Spleen (tissue), 11 donors: ENCODE results near the gene TTC9C. TPM values are rescaled to one million over a fixed set of nuclear protein-coding genes. Genes with fewer than 3 reads are reported as not detected.

ENCODE experiments used
- DNase-seq: peaks from one replicate; pipeline ENCODE4 v3.0.0-alpha.2; 2020
- H3K27ac ChIP-seq, 8 donors: fragments of 200-600 bp; sonication (generic) in 7 of 8; 1 replicate in 4 of 8; 2 replicates in 4 of 8; pipeline versions ENCODE4 v1.5.0 to v1.8.0; 2016 to 2021; ENCODE audit warnings: inconsistent platforms in 4 of 8, mild to moderate bottlenecking in 4 of 8, moderate library complexity in 1 of 8
- H3K27me3 ChIP-seq, 7 donors: fragments of 200-600 bp; sonication (generic) in 6 of 7; replicated peaks in 1 of 7; 1 replicate in 4 of 7; 2 replicates in 3 of 7; pipeline versions ENCODE4 v1.5.0 to v1.8.0; 2016 to 2021; ENCODE audit warnings: inconsistent platforms in 3 of 7, mild to moderate bottlenecking in 1 of 7
- H3K36me3 ChIP-seq, 6 donors: fragments of 200-600 bp; sonication (generic) in 5 of 6; 1 replicate in 4 of 6; 2 replicates in 2 of 6; pipeline versions ENCODE4 v1.5.0 to v1.8.0; 2016 to 2021; ENCODE audit warnings: inconsistent platforms in 2 of 6
- H3K4me1 ChIP-seq, 6 donors: fragments of 200-600 bp; sonication (generic) in 5 of 6; 1 replicate in 3 of 6; 2 replicates in 3 of 6; pipeline versions ENCODE4 v1.5.0 to v1.8.0; 2016 to 2021; ENCODE audit warnings: inconsistent platforms in 3 of 6
- H3K4me3 ChIP-seq, 8 donors: fragments of 200-600 bp; sonication (generic) in 7 of 8; 1 replicate in 4 of 8; 2 replicates in 4 of 8; pipeline versions ENCODE4 v1.5.0 to v1.8.0; 2016 to 2021; ENCODE audit warnings: inconsistent platforms in 4 of 8, mild to moderate bottlenecking in 4 of 8, moderate library complexity in 2 of 8
- H3K9me3 ChIP-seq, 8 donors: fragments of 200-600 bp; sonication (generic) in 7 of 8; 1 replicate in 4 of 8; 2 replicates in 4 of 8; pipeline versions ENCODE4 v1.5.0 to v1.8.0; 2016 to 2021; ENCODE audit warnings: inconsistent platforms in 4 of 8
- POLR2A ChIP-seq, 3 donors: fragments of 450-650 bp; IDR thresholded peaks; one replicate each; pipeline ENCODE4 v1.5.1; 2017; ENCODE audit warnings: antibody characterized with exemption in 3 of 3, mild to moderate bottlenecking in 1 of 3
- POLR2AphosphoS5 ChIP-seq, 3 donors: sonication (generic); formaldehyde crosslinking; IDR thresholded peaks; one replicate each; pipeline ENCODE4 v1.5.1; 2017; ENCODE audit warnings: antibody characterized with exemption in 3 of 3
- WGBS, 5 donors: extraction: QIAGEN DNeasy Blood & Tissue Kit in 3 of 5; methylation state at CpG; one replicate each; pipeline versions ENCODE4 v1.1.5 to v1.1.7; 2013 to 2018; 5-methylcytosine and 5-hydroxymethylcytosine counted together
- intact Hi-C: fragments of 100-400 bp; cut with DNase I; formaldehyde crosslinking; loops from one replicate; pipeline ENCODE4 v1.15.0; 2023; ENCODE audit warnings: low total_unique reads
- polyA plus RNA-seq, 3 donors: library from polyadenylated mRNA; stranded (reverse); fragments of 200-250 nt; gene quantifications; one replicate each; pipeline ENCODE4 v1.2.1, GENCODE V29; 2013
- total RNA-seq, 7 donors: library from RNA; depleted of rRNA in 3 of 7; stranded (reverse); fragments of >200 nt in 3 of 7; fragmentation: NEBNext Ultra II Directional in 4 of 7; extraction: Animal tissue kit (Norgen Biotek cat#: 25700) in 4 of 7; gene quantifications; one replicate each; pipeline versions ENCODE4 v1.1.0 to v1.2.1, GENCODE V29; 2016 to 2021
- TF ChIP-seq, protein P1 (sequence below), 11 experiments: fragments of 200-600 bp in 7 of 11; fragments of 450-650 bp in 4 of 11; sonication (generic) in 4 of 11; IDR thresholded peaks in 8 of 11; conservative IDR thresholded peaks in 3 of 11; 1 replicate in 7 of 11; 2 replicates in 4 of 11; pipeline versions ENCODE4 v1.4.0 to v1.8.0; 2016 to 2021; ENCODE audit warnings: antibody characterized with exemption in 11 of 11, inconsistent platforms in 4 of 11, mild to moderate bottlenecking in 1 of 11
- donor health status: healthy with polysubstance abuse.
- donor health status: DM: no; HTN: no; CAD: no; lungs with moderate emphysema.
- donor health status: DM: no; HTN: no; CAD: no.
- donor health status: Bipolar disorder and iron deficiency.
- donor health status: healthy.
- donor health status: DM: no; HTN: no; CAD: no.
- donor health status: DM: yes; HTN: yes; CAD: no.

The TTC9C gene
- total and polyA plus RNA-seq, 10 donors = 25.4 to 47.1 (median 30.9) TPM

DNA sequence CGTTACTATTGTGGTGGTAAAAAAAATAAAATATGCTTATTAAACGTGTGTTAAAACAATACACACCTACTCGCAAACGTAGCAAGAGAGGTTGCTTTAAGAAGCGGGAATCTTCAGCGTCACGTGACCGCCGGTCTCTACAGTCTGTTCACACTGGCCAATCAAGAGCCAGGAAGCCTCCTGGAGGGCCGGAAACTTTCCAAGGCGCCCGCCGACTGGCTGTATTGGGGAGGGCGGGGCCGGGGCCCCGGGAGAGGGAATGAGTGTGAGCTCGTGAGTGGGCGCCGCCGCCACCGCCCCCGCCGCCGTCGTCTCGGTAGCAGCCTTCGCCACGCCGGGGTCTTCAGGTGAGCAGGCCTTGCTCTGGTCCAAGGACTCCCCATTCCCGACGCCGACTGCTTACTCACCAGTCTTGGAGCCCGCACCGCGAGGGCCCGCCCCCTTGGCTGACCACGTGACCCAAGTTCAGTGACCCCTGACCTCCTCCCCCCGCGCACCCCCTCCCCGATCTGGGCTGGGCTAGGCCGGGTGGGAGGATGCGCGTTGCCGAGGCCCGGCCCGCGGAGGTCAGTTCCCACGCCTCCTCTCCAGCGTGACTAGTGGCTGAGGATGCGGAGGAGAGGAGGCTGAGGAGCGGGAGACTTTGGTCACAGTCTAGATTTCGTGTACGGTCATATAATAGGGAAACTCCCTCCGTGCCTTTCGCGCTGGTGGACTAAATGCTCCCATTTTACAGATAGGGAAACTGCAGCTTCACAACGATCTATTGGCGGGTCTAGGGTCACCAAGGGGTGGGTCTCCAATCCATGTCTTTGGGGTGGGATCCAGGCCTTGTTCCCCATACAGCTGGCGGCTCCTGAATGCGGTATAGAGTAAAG is 43.1 kb downstream of the TTC9C start, which contains the start of gene TAF6L:
Gene TAF6L, plus strand, starts transcription at position 253 of the 878 bp plus-strand sequence. CDS start 4,388 bp downstream, outside the sequence.
- peak within 1 kb of the TSS; percentile 80 to 97 (median 96) for H3K27ac ChIP-seq
- TF ChIP-seq POLR2AphosphoS5 (IDR thresholded peaks at IDR 0.05) (peak; percentile 83 to 95 (median 92)), POLR2A (IDR thresholded peaks at IDR 0.05) (peak in 2 of 3 donors; percentile 11 to 30)
- TF ChIP-seq, protein P1, sequence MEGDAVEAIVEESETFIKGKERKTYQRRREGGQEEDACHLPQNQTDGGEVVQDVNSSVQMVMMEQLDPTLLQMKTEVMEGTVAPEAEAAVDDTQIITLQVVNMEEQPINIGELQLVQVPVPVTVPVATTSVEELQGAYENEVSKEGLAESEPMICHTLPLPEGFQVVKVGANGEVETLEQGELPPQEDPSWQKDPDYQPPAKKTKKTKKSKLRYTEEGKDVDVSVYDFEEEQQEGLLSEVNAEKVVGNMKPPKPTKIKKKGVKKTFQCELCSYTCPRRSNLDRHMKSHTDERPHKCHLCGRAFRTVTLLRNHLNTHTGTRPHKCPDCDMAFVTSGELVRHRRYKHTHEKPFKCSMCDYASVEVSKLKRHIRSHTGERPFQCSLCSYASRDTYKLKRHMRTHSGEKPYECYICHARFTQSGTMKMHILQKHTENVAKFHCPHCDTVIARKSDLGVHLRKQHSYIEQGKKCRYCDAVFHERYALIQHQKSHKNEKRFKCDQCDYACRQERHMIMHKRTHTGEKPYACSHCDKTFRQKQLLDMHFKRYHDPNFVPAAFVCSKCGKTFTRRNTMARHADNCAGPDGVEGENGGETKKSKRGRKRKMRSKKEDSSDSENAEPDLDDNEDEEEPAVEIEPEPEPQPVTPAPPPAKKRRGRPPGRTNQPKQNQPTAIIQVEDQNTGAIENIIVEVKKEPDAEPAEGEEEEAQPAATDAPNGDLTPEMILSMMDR (IDR thresholded peaks at IDR 0.05 in 8 of 11, conservative IDR thresholded peaks at IDR 0.05 in 3 of 11) = peak in 1 of 11 experiments; percentile 17
- peak within 1 kb of the TSS; percentile 58 to 85 (median 79) for H3K4me3 ChIP-seq
- H3K27me3 ChIP-seq = no peaks in the 10 kb centered on the region
- 2 to 5% (median 3%) methylated on average over 31 to 60 of the region's 60 CpGs for WGBS, 5 donors
- no peaks in the 10 kb centered on the region for H3K9me3 ChIP-seq
- H3K36me3 ChIP-seq = peaks cover 0 to 43% (median 19%) of the 10 kb centered on the region in 6 donors
- intact Hi-C loops = no loop called here
- peak; percentile 97 for DNase-seq
- H3K4me1 ChIP-seq = peaks cover 16 to 49% (median 30%) of the 10 kb centered on the region in 6 donors

DNA sequence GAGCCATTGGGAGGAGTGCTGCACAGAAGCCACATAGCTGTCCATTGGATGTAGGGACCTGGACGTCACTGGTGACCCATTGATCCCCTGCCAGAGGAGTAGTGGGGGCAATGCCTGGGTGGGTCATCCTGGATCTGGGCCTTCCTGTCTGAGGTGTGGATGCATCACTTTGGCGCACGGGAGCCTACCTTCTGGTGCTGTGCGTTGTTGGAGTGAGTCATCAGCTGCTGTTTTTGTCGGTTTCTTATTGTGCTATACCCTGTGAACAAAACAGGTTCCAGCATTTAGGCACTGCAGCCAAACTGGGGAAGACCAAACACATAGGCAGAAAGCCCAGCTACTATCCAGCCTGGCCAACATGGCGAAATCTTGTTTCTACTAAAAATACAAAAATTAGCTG is 46.1 kb downstream of the TTC9C start:
- H3K27me3 ChIP-seq = no peaks in the 10 kb centered on the region
- 94 to 96% (median 95%) methylated on average over 6 of the region's 6 CpGs for WGBS, 5 donors
- no peaks in the 10 kb centered on the region for H3K9me3 ChIP-seq
- H3K4me3 ChIP-seq = no peak overlapping the region
- H3K36me3 ChIP-seq = peaks cover 0 to 47% (median 35%) of the 10 kb centered on the region in 6 donors
- H3K4me1 ChIP-seq = peaks cover 16 to 51% (median 29%) of the 10 kb centered on the region in 6 donors
- intact Hi-C loops = no loop called here
- DNase-seq = no peak
- H3K27ac ChIP-seq = peak overlapping the region in 3 of 8 donors; percentile 5 to 69 (median 31)
- no peak for TF ChIP-seq POLR2A (IDR thresholded peaks at IDR 0.05)
- TF ChIP-seq, protein P1 (IDR thresholded peaks at IDR 0.05 in 8 of 11, conservative IDR thresholded peaks at IDR 0.05 in 3 of 11) = no peak
- TF ChIP-seq POLR2AphosphoS5 (IDR thresholded peaks at IDR 0.05) = no peak

GRCh38 chr11:62775646-62776045 is 47.4 kb downstream of the TTC9C start:
- intact Hi-C loops = no loop called here
- Histone ChIP-seq H3K4me1 (peaks cover 10 to 39% (median 18%) of the 10 kb centered on the region in 6 donors), H3K36me3 (peaks cover 0 to 60% (median 42%) of the 10 kb centered on the region in 6 donors), H3K4me3 (no peak overlapping the region), H3K27me3 (no peaks in the 10 kb centered on the region), H3K9me3 (no peaks in the 10 kb centered on the region), H3K27ac (peak overlapping the region in 3 of 8 donors; percentile 2 to 69 (median 31))
- TF ChIP-seq, protein P1 (IDR thresholded peaks at IDR 0.05 in 8 of 11, conservative IDR thresholded peaks at IDR 0.05 in 3 of 11) = no peak
- no peak for TF ChIP-seq POLR2A (IDR thresholded peaks at IDR 0.05)
- TF ChIP-seq POLR2AphosphoS5 (IDR thresholded peaks at IDR 0.05) = no peak
- no peak for DNase-seq
- WGBS, 5 donors = 94 to 98% (median 97%) methylated on average over 16 to 17 of the region's 17 CpGs

DNA sequence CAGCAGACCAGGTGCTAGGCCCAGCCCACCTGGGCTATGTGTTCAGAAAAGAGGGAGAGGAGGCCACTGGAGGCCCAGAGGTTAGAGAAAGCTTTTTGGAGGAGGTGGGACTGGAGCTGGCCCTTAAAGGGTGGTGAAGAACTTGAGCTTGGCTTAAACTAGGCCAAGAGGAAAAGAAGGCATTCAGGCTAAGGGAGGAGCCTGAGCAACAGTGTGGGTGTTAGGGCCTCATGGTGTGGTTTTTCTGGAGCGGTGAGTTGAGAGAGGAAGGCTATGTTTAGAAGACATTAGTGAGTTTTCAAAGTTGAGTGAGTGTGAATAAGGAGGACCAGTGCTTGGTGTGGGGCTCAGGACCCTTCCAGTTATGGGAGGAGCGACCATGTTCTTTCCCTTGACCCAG is 49.1 kb downstream of the TTC9C start:
- H3K4me1 ChIP-seq = peaks cover 1 to 24% (median 5%) of the 10 kb centered on the region in 6 donors
- no peak for TF ChIP-seq POLR2AphosphoS5 (IDR thresholded peaks at IDR 0.05)
- H3K9me3 ChIP-seq = no peaks in the 10 kb centered on the region
- intact Hi-C loops = no loop called here
- no peak overlapping the region for H3K27ac ChIP-seq
- no peak overlapping the region for H3K4me3 ChIP-seq
- H3K36me3 ChIP-seq = peaks cover 0 to 76% (median 48%) of the 10 kb centered on the region in 6 donors
- no peak for DNase-seq
- 71 to 87% (median 79%) methylated on average over 2 of the region's 2 CpGs for WGBS, 5 donors
- no peaks in the 10 kb centered on the region for H3K27me3 ChIP-seq
